HG03469 (cell line): Measurements from ENCODE around the gene RSPO3.
A peak's percentile ranks its signal among the peaks of the same experiment; 100 is the strongest.

Experiments
- ATAC-seq: cut with Tn5 transposase; IDR thresholded peaks from one replicate; pipeline ENCODE4 v1.9.1; 2021; ENCODE audit warnings: mild to moderate bottlenecking, moderate library complexity, moderate number of reproducible peaks; ENCODE audit not compliant: unreplicated experiment

RSPO3 gene

GRCh38 chr6:127110712-127111111 lies 7.8 kb upstream of the RSPO3 start:
- no peak for ATAC-seq

DNA sequence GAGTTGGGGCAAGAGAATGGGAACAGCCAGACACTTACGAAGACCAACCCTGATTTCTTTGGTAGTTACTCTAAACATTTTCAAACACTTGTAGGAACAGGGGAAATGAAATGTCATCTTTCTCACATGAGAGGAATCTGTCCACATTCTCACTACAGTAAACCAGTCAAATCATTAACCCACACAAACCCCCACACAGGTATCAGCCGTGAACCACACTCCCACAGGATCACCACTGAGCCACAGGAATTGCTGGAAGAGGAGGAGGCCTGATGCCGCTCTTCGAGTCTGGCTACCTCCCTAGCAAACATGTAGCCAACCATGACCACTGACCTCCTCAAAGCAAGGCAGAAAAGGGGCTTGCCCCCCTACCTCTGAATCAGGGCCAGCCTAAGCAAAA lies 6.9 kb upstream of the RSPO3 start:
- ATAC-seq, result no peak

DNA sequence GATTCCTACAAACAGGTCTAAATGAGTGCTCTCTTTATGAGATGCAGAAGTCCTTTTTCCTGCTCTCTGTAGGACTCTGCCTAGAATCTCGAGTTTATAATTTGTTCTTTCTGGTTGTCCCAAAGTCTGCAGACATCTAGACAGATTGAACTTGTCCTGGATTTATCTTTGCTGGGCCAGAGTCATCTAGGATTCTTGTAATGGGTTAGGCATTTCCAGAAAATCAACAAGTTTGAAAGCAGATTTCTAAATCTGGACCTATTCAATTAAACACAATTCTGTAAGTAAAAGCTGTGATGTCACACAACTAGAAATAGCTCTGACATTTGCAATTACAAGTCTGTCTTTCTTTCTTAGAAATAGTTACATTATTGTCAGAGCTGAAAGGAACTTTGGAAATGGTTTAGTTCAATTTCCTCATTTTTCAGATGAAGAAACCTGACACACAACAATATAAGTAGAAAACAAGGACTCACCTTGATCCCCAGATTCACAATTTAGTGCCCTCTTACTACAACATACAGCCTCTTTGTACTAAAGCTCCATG lies 4.2 kb upstream of the RSPO3 start:
- no peak for ATAC-seq

DNA sequence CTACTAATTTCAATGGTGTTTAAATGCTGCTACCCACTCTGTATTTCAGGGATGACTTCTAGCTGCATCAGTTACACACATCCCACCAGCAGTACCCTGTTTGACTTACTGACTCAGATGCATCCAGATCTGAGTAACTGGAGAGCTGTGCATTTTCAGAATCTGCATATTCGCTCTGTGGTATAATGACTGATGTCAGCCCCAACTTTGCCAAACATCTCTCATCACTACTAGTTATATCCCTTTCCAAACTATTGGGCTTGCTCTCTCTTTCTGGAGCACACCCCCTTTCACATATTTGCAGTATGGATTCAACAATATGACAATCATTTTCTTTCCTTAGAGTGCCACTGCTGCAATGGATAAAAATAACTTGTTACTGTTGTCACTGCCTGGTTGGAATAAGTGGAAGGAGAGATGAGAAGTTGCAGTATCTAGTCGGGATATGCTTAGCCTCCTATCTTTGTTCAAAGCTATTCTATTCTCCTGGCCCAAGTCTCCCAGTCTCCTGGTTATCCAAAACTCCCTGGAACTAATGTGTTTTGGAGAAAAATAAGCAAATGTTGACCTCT lies 3.3 kb upstream of the RSPO3 start:
- no peak for ATAC-seq

GRCh38 chr6:127115746-127116145 lies 2.7 kb upstream of the RSPO3 start:
- ATAC-seq, result no peak

- ATAC-seq, result no peak
Observed at GRCh38 chr6:127117979-127118297, 533 bp upstream of the RSPO3 start.

GRCh38 chr6:127119102-127120022 lies 891 bp downstream of the RSPO3 start:
- peak; percentile 26 for ATAC-seq

DNA sequence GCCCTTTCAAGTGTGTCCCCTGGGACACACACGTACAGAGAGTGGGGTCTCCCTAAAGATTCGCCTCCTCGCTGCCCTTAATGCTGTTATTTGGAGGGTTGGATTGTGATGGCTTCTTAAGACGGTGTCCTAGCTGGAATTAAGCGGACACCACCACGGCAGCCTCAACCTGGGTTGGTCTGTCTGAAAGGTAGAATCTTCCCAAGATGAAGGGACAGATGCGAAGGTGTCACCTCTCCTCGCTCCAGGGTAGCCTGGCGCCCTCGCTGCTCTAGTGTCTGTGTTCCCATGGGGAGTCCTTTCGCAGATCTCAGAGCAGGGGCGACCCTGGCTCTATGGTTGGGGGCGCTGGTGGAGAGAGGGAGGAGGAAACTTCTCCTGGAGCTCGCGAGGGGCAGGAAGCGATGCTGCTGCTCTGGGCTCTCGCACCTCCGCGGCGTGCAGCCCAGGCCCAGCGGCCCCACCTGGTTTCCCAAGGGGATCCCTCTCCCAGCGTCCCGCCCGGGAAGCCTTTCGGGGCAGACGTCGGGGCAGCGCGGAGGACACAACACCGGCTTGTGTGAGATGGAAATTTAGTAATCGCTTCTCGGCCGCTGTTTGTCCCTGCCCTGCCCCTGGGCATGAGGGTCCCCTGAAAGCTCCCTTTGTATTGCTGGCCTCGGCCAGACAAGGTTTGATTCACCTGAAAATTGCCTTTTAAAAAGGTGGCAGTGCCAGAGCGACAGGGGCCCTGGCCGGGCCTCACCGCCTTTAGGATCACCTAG lies 1.7 kb downstream of the RSPO3 start:
- peak; percentile 4 for ATAC-seq

GRCh38 chr6:127120787-127121636 lies 2.5 kb downstream of the RSPO3 start:
- peak; percentile 72 for ATAC-seq

- no peak for ATAC-seq
Observed at GRCh38 chr6:127121637-127121960, 3.1 kb downstream of the RSPO3 start.

DNA sequence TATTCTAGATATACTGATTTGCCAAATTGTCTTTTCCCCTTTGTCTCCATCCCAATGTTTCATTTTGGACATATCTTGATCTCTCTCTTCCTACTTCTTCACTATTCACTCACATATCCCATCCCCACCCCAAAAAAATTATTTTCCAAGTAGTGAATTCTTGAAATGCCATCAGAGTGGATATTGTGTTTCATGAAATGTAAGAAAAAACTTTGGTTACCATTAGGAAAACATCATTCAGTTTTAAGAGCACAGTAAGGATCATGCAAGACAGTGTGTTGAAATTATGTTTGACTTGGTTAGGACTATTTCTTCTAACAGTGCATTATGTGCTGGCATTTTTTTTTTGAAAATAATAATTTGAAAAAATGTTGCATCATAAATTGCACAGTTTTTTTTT lies 5.7 kb downstream of the RSPO3 start:
- ATAC-seq, result no peak

GRCh38 chr6:127124680-127125079 lies 6.2 kb downstream of the RSPO3 start:
- no peak for ATAC-seq

DNA sequence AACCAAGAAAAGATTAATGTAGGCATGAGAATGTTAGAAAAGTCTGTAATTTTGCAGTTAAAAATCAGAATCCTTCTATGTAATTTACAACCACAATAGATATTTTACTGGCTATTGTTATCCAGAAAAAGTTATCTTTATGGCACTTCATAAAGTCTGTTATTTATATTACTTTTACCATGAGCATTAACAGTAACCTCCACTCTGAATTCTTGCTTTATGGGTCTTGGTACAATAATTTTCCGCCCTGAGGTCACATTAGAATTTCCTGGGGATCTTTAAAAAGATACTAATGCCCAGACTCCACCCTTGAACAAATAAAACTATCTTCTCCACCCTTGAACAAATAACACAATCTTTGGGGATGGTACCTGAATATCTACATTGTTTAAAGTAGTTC lies 9.6 kb downstream of the RSPO3 start:
- ATAC-seq, result no peak

GRCh38 chr6:127129251-127129650 lies 10.8 kb downstream of the RSPO3 start:
- no peak for ATAC-seq

DNA sequence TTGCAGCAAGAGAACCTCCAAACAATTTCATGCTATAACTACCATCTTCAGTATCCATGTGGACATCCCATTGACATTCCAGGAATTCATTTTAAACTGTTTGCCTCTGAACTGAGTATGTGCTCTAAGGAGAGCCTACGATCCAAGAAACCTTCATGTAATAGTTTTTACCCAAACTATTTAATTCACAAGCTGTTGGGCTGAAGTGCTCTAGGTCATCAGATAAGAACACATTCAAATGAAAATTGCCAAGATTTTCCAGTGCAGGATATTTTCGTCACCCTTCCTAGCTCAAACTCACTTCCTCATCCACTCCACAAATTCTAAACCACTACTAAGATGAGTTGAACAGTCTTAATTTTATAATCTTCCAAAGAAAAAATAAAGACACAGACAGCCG lies 12.8 kb downstream of the RSPO3 start:
- ATAC-seq, result no peak

GRCh38 chr6:127131772-127132376 lies 13.4 kb downstream of the RSPO3 start:
- ATAC-seq, result no peak

DNA sequence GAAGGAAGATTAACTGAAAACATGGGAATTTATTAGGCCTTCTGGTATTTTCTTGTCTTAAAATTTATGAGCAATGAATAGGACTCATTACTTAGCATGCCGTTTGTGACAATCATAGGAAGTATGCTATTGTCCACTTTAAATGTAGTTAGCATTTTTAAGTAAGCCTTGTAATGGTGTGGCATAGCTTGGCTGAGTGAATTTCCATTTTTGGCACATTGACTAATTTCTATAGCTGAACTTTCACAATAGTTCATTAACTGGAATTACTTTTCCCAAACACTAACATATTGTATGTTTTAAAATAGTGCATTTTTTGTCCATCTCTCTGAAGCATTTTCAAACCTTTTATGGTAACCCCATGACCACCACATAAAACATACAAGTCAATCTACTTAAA lies 15.7 kb downstream of the RSPO3 start:
- no peak for ATAC-seq

GRCh38 chr6:127136786-127137185 lies 18.3 kb downstream of the RSPO3 start:
- no peak for ATAC-seq

DNA sequence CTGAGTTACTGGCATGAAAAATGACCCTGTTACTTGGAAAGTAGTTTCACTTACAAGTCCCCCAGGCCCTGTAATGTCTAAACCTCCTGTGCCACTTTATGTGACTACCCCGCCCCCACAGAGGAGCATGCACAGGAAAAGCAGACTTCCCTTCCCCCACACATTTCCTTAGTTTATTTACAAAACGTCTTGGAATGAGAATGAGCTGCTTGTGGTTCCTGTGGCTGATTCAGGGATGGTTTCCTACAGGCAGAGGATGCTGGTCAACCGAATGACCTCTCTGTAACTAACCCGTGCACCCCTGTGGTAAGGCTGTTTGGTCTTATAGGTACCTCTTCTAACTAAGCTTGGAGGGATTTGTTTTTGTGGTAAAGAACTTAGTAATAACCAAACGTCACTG lies 28.5 kb downstream of the RSPO3 start:
- ATAC-seq, result no peak

DNA sequence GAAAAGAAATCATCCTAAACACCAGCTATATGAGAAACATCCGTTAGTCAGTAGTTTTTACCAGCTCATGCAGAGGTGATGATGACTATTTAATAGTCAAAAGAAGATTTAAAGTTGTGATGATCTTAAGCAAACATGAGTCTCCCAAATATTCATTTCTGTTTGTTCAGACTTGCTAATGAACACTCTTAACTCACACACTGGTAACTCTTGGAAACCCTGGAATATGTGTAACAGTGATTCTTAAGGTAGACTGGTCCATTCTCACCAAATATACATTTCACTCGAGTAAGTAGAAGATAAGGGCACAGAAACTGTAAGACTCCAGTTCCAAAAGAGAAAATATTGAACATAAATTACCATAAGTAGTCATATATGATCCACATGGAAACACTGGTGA lies 29.1 kb downstream of the RSPO3 start:
- ATAC-seq, result no peak
